ENCODE results near the gene NACA. TPM values are rescaled to one million over a fixed set of nuclear protein-coding genes. Genes with fewer than 3 reads are reported as not detected.

Gene NACA
- total RNA-seq, 1 experiment from 2014 or later = 835 TPM

DNA sequence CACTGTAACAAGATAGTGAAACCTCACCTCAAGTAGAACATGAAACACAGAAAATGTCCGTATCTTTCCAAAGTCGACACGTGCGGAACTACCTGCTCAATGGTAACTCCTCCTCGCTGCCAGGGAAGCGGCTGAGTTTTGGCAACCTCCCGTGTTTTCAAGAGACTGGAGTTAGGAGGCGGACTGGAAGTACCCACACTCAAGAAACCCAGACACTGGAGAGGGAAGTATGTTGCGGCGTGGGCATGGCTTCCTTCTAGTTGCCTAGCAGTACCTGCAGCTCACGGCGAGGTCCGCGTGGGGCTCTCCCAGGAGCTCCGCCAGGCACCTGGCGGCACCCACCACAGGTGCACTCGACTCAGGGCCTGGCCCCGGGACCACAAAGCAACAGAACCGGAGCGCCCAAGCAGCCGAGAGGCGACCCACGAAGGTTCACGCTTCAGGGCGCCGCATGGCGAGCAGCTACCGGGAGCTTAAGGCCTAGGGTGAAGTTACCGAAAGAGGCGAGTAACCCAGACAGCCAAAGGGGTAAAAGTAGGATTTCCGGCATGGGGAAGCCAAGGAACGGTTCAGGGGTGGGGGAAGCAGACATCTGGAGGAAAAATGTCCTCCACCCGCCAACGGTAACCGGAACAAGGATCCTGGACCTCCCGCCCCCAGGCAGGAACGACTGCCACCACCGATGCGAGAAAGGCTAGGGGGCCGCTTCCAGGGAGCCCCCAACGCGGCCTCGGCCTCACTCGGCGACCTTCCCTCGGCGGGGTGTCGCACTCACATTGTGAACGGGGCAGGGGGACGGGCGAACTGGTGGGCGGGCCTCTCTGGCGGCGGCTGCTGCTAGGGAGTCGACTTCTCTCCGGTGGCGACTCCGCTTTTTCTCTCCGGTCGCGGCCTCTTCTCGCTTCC, 37.6 kb downstream of the NACA start:
- TF ChIP-seq, protein P1, sequence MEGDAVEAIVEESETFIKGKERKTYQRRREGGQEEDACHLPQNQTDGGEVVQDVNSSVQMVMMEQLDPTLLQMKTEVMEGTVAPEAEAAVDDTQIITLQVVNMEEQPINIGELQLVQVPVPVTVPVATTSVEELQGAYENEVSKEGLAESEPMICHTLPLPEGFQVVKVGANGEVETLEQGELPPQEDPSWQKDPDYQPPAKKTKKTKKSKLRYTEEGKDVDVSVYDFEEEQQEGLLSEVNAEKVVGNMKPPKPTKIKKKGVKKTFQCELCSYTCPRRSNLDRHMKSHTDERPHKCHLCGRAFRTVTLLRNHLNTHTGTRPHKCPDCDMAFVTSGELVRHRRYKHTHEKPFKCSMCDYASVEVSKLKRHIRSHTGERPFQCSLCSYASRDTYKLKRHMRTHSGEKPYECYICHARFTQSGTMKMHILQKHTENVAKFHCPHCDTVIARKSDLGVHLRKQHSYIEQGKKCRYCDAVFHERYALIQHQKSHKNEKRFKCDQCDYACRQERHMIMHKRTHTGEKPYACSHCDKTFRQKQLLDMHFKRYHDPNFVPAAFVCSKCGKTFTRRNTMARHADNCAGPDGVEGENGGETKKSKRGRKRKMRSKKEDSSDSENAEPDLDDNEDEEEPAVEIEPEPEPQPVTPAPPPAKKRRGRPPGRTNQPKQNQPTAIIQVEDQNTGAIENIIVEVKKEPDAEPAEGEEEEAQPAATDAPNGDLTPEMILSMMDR (IDR thresholded peaks at IDR 0.05; ENCODE audit: unreplicated experiment) = no peak
- peaks cover 12% of the 10 kb centered on the region for H3K4me1 Mint-ChIP-seq (ENCODE audit: low read depth, unreplicated experiment)
- peak; percentile 46 for DNase-seq
- intact Hi-C loops (cut with micrococcal nuclease; ENCODE audit: unreplicated experiment) = loop anchor here (5.0 kb wide), 1 partner anchor 50 kb away; no protein-coding TSS in a partner anchor
- H3K9me3 Mint-ChIP-seq (ENCODE audit: low read depth, unreplicated experiment) = no peaks in the 10 kb centered on the region
- H3K4me3 Mint-ChIP-seq (ENCODE audit: low read depth, unreplicated experiment) = peak overlapping the region; percentile 99
- peak overlapping the region; percentile 100 for H3K27ac Mint-ChIP-seq (ENCODE audit: unreplicated experiment)
- BruUV-seq (replicated peaks) = TSS peak; percentile 54
- CTCF ChIA-PET = interaction anchor here (0.6 to 1.3 kb wide), 6 partner anchors 10 to 58 kb away, joined by 3 to 5 read pairs (median 4); partner anchors contain the start of gene BAZ2A
- no peaks in the 10 kb centered on the region for H3K27me3 Mint-ChIP-seq (ENCODE audit: unreplicated experiment)
- peaks cover 79% of the 10 kb centered on the region for H3K36me3 Mint-ChIP-seq (ENCODE audit: insufficient read depth, unreplicated experiment)

DNA sequence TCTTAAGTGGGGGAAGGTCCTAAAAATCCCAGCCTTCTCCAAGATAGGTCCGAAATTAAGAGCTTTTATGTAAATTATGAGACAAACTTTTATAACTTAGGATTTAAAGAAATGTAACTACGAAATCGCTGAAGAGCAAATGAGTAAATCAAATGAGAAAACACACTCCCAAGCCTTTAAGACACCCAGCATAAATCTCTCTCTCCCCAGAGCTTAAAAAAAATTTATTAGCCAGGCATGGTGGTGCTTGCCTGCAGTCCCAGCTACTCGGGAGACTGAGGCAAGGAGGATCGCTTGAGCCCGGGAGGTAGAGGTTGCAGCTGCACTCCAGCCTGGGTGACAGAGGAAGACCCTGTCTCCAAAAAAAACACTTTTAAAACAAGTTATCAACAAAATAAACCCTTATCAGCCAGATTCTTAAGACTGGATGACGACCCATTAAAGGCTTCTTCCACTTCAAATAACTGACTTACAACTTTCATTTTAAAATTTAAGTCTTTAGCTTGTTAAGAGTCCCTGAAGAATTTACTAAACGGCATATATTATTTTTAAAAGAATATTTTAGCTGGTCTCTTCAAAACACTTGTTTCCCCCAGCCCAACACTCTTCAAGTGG, 40.2 kb downstream of the NACA start:
- TF ChIP-seq, protein P1 (IDR thresholded peaks at IDR 0.05; ENCODE audit: unreplicated experiment) = no peak
- Mint-ChIP-seq H3K9me3 (ENCODE audit: low read depth, unreplicated experiment) (no peaks in the 10 kb centered on the region), H3K4me3 (ENCODE audit: low read depth, unreplicated experiment) (peak overlapping the region; percentile 99), H3K36me3 (ENCODE audit: insufficient read depth, unreplicated experiment) (peaks cover 98% of the 10 kb centered on the region), H3K27ac (ENCODE audit: unreplicated experiment) (peak overlapping the region; percentile 100), H3K4me1 (ENCODE audit: low read depth, unreplicated experiment) (peaks cover 21% of the 10 kb centered on the region), H3K27me3 (ENCODE audit: unreplicated experiment) (no peaks in the 10 kb centered on the region)
- CTCF ChIA-PET = interaction anchor here (0.6 to 2.5 kb wide), 8 partner anchors 11 to 106 kb away, joined by 3 to 12 read pairs (median 4); no protein-coding TSS in a partner anchor
- intact Hi-C loops (cut with micrococcal nuclease; ENCODE audit: unreplicated experiment) = loop anchor here (2.0 to 5.0 kb wide), 2 partner anchors 40 to 48 kb away; partner anchors contain the start of gene NACA
- no TSS peak for BruUV-seq (replicated peaks)
- DNase-seq = no peak

DNA sequence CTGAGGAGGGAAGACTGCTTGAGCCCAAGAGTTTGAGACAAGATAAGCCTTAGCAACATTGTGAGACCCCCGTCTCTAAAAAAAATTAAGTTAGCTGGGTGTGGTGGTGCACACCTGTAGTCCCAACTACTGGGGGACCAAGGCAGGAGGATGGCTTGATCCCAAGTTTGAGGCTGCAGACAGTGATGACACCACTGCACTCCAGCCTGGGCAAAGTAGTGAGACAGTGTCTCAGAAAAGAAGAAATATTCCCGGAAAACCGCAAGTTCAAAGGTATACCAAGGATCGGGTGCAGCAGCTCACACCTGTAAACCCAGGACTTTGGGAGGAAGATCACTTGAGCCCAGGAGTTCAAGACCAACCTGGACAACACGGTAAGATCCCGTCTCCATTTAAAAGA, 42.8 kb downstream of the NACA start:
- no peak for DNase-seq
- Mint-ChIP-seq H3K36me3 (ENCODE audit: insufficient read depth, unreplicated experiment) (peaks cover 93% of the 10 kb centered on the region), H3K4me1 (ENCODE audit: low read depth, unreplicated experiment) (peaks cover 9% of the 10 kb centered on the region), H3K9me3 (ENCODE audit: low read depth, unreplicated experiment) (no peaks in the 10 kb centered on the region), H3K4me3 (ENCODE audit: low read depth, unreplicated experiment) (peak overlapping the region; percentile 99), H3K27me3 (ENCODE audit: unreplicated experiment) (no peaks in the 10 kb centered on the region), H3K27ac (ENCODE audit: unreplicated experiment) (peak overlapping the region; percentile 100)
- intact Hi-C loops (cut with micrococcal nuclease; ENCODE audit: unreplicated experiment) = no loop called here
- TF ChIP-seq, protein P1 (IDR thresholded peaks at IDR 0.05; ENCODE audit: unreplicated experiment) = no peak
- CTCF ChIA-PET = interaction anchor here (1.0 kb wide), 1 partner anchor 59 kb away, joined by 3 read pairs; no protein-coding TSS in a partner anchor
- BruUV-seq (replicated peaks) = no TSS peak

DNA sequence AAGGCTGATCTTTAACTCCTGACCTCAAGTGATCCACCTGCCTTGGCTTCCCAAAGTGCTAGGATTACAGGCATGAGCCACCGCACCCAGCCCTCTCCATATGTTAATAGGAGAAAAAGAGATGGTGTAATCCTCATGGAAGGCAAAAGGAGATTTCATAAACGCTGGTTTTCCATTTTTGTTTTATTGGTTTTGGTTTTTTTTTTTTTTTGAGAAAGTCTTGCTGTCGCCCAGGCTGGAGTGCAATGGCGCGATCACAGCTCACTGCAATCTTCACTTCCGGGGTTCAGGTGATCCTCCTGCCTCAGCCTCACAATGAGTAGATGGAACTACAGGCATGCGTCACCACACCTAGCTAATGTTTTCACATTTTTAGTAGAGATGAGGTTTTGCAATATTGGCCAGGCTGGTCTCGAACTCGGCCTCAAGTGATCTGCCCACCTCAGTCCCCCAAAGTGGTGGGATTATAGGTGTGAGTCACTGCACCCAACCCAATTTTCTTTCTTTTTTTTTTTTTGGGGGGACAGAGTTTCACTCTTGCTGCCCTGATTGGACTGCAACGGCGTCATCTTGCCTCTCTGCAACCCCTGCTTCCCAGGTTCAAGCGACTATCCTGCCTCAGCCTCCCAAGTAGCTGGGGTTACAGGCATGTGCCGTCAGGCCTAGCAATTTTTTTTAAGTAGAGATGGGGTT, 45.1 kb downstream of the NACA start:
- no peaks in the 10 kb centered on the region for H3K27me3 Mint-ChIP-seq (ENCODE audit: unreplicated experiment)
- no peak for DNase-seq
- peaks cover 92% of the 10 kb centered on the region for H3K36me3 Mint-ChIP-seq (ENCODE audit: insufficient read depth, unreplicated experiment)
- H3K4me1 Mint-ChIP-seq (ENCODE audit: low read depth, unreplicated experiment) = peaks cover 16% of the 10 kb centered on the region
- intact Hi-C loops (cut with micrococcal nuclease; ENCODE audit: unreplicated experiment) = loop anchor here (2.0 kb wide), 1 partner anchor 15 kb away; no protein-coding TSS in a partner anchor
- no peak overlapping the region for H3K4me3 Mint-ChIP-seq (ENCODE audit: low read depth, unreplicated experiment)
- no peaks in the 10 kb centered on the region for H3K9me3 Mint-ChIP-seq (ENCODE audit: low read depth, unreplicated experiment)
- CTCF ChIA-PET = interaction anchor here (0.7 kb wide), 1 partner anchor 35 kb away, joined by 3 read pairs; no protein-coding TSS in a partner anchor
- no TSS peak for BruUV-seq (replicated peaks)
- H3K27ac Mint-ChIP-seq (ENCODE audit: unreplicated experiment) = no peak overlapping the region
- TF ChIP-seq, protein P1 (IDR thresholded peaks at IDR 0.05; ENCODE audit: unreplicated experiment) = no peak
